Gastroesophageal sphincter (tissue), 4 donors: ENCODE measurements around the gene SLC6A3. TPM values are rescaled to one million over a fixed set of nuclear protein-coding genes. Genes with fewer than 3 reads are reported as not detected.

ENCODE experiments used
- ATAC-seq: fragments of 150-250 bp; one replicate; pipeline ENCODE4 v1.9.1; 2016; ENCODE audit warnings: mild to moderate bottlenecking, moderate library complexity
- H3K27ac ChIP-seq, 4 donors: fragments of 200-600 bp; sonication (generic) in 3 of 4; 1 replicate in 3 of 4; 2 replicates in 1 of 4; pipeline ENCODE4 v1.5.1; 2016 to 2019
- H3K27me3 ChIP-seq: fragments of 200-600 bp; sonication (generic); one replicate; pipeline ENCODE4 v1.5.1; 2019
- H3K36me3 ChIP-seq, 2 donors: fragments of 200-600 bp; sonication (generic); one replicate each; pipeline ENCODE4 v1.5.1; 2019; ENCODE audit warnings: control low read depth in 1 of 2
- H3K4me1 ChIP-seq, 3 donors: fragments of 200-600 bp; sonication (generic); 1 replicate in 2 of 3; 2 replicates in 1 of 3; pipeline ENCODE4 v1.5.1; 2016 to 2019; ENCODE audit warnings: control low read depth in 2 of 3
- H3K4me3 ChIP-seq, 2 donors: fragments of 200-600 bp; sonication (generic); one replicate each; pipeline ENCODE4 v1.5.1; 2019; ENCODE audit warnings: mild to moderate bottlenecking in 1 of 2, moderate library complexity in 1 of 2
- H3K9me3 ChIP-seq, 3 donors: fragments of 200-600 bp; sonication (generic); one replicate each; pipeline ENCODE4 v1.5.1; 2017 to 2019; ENCODE audit warnings: control low read depth in 2 of 3
- CTCF ChIP-seq, 4 experiments: fragments of 200-600 bp in 2 of 4; fragments of 450-650 bp in 2 of 4; sonication (generic) in 1 of 4; IDR thresholded peaks; one replicate each; pipeline ENCODE4 v1.5.1; 2017 to 2019; ENCODE audit warnings: antibody characterized with exemption in 4 of 4, mild to moderate bottlenecking in 2 of 4, moderate library complexity in 2 of 4
- EP300 ChIP-seq: sonication (generic); formaldehyde crosslinking; IDR thresholded peaks from one replicate; pipeline ENCODE4 v1.6.1; 2017; ENCODE audit warnings: antibody characterized with exemption, mild to moderate bottlenecking
- POLR2A ChIP-seq, 2 donors: fragments of 450-650 bp; IDR thresholded peaks; one replicate each; pipeline ENCODE4 v1.6.1; 2017; ENCODE audit warnings: antibody characterized with exemption in 2 of 2, mild to moderate bottlenecking in 2 of 2, moderate library complexity in 1 of 2
- POLR2AphosphoS5 ChIP-seq: sonication (generic); formaldehyde crosslinking; IDR thresholded peaks from one replicate; pipeline ENCODE4 v1.6.1; 2017; ENCODE audit warnings: antibody characterized with exemption
- WGBS, 2 donors: methylation state at CpG; one replicate each; pipeline ENCODE4 v1.1.5; 2018; ENCODE audit warnings: low coverage in 1 of 2; 5-methylcytosine and 5-hydroxymethylcytosine counted together
- total RNA-seq, 4 donors: library from RNA; depleted of rRNA; stranded (reverse); fragments of >200 nt; gene quantifications; one replicate each; pipeline ENCODE4 v1.1.0, GENCODE V29; 2016

SLC6A3 gene
- total RNA-seq, 4 donors from 2014 or later = not detected

- Histone ChIP-seq H3K4me1 (peaks cover 0 to 23% (median 10%) of the 10 kb centered on the region in 3 donors), H3K27ac (no peak overlapping the region), H3K36me3 (no peaks in the 10 kb centered on the region), H3K4me3 (peak overlapping the region in 1 of 2 donors; percentile 25), H3K9me3 (peaks cover 0 to 3% (median 0%) of the 10 kb centered on the region in 3 donors), H3K27me3 (peaks cover 86% of the 10 kb centered on the region)
- no CpG with 5 or more reads among the region's 92 CpGs for WGBS, 2 donors
- no peak for ATAC-seq
- TF ChIP-seq CTCF (IDR thresholded peaks at IDR 0.05) (no peak), POLR2A (IDR thresholded peaks at IDR 0.05) (no peak), POLR2AphosphoS5 (no peak), EP300 (no peak)
Observed at GRCh38 chr5:1445689-1446601, 705 bp upstream of the SLC6A3 start.

GRCh38 chr5:1444361-1445189, 665 bp downstream of the SLC6A3 start:
- H3K27ac ChIP-seq = no peak overlapping the region
- no peak for TF ChIP-seq POLR2A (IDR thresholded peaks at IDR 0.05)
- no peak for TF ChIP-seq POLR2AphosphoS5
- TF ChIP-seq EP300 = no peak
- TF ChIP-seq CTCF (IDR thresholded peaks at IDR 0.05) = no peak
- H3K9me3 ChIP-seq = peaks cover 0 to 12% (median 0%) of the 10 kb centered on the region in 3 donors
- H3K4me3 ChIP-seq = peak overlapping the region in 1 of 2 donors; percentile 25
- H3K36me3 ChIP-seq = no peaks in the 10 kb centered on the region
- peaks cover 0 to 23% (median 10%) of the 10 kb centered on the region in 3 donors for H3K4me1 ChIP-seq
- ATAC-seq = no peak
- peaks cover 100% of the 10 kb centered on the region for H3K27me3 ChIP-seq
- WGBS, 2 donors = 2% methylated on average over 17 of the region's 68 CpGs; no CpG with 5 or more reads in 1 of the 2 donors

- Histone ChIP-seq H3K9me3 (peaks cover 0 to 12% (median 0%) of the 10 kb centered on the region in 3 donors), H3K27ac (no peak overlapping the region), H3K4me3 (no peak overlapping the region), H3K27me3 (peaks cover 100% of the 10 kb centered on the region), H3K36me3 (no peaks in the 10 kb centered on the region), H3K4me1 (peaks cover 0 to 23% (median 10%) of the 10 kb centered on the region in 3 donors)
- no peak for TF ChIP-seq POLR2A (IDR thresholded peaks at IDR 0.05)
- no peak for TF ChIP-seq POLR2AphosphoS5
- no peak for TF ChIP-seq EP300
- no peak for TF ChIP-seq CTCF (IDR thresholded peaks at IDR 0.05)
- 50% methylated on average over 12 of the region's 15 CpGs; no CpG with 5 or more reads in 1 of the 2 donors for WGBS, 2 donors
- ATAC-seq = no peak
Observed at GRCh38 chr5:1443991-1444360, 1.3 kb downstream of the SLC6A3 start.

GRCh38 chr5:1443171-1443570, 2.1 kb downstream of the SLC6A3 start:
- Histone ChIP-seq H3K4me3 (no peak overlapping the region), H3K27me3 (peaks cover 100% of the 10 kb centered on the region), H3K9me3 (peaks cover 0 to 12% (median 0%) of the 10 kb centered on the region in 3 donors), H3K4me1 (peaks cover 0 to 23% (median 10%) of the 10 kb centered on the region in 3 donors), H3K36me3 (no peaks in the 10 kb centered on the region), H3K27ac (no peak overlapping the region)
- no peak for ATAC-seq
- 29 to 36% methylated on average over 1 of the region's 9 CpGs for WGBS, 2 donors
- TF ChIP-seq POLR2AphosphoS5 (no peak), EP300 (no peak)
